ENCODE measurements around the gene MAU2. TPM values are rescaled to one million over a fixed set of nuclear protein-coding genes. Genes with fewer than 3 reads are reported as not detected.

Gene MAU2
- total and polyA plus RNA-seq, 2 experiments from 2014 or later = 18.9 to 62.2 TPM

- peak overlapping the region; percentile 100 for H3K4me3 ChIP-seq
- no peaks in the 10 kb centered on the region for H3K9me2 ChIP-seq (ENCODE audit: insufficient read depth)
- no peaks in the 10 kb centered on the region for H3K36me3 ChIP-seq (ENCODE audit: insufficient read depth)
- H3K4me2 ChIP-seq = peak overlapping the region; percentile 99
- peaks cover 53% of the 10 kb centered on the region for H3K4me1 Mint-ChIP-seq
- H3K27ac ChIP-seq (ENCODE audit: low read depth) = peak overlapping the region; percentile 95
- peak overlapping the region; percentile 95 for H3K4me3 Mint-ChIP-seq
- DNase-seq (ENCODE audit: low spot score) (peak; percentile 83), ATAC-seq (peak; percentile 26)
- no peaks in the 10 kb centered on the region for H3K9me3 Mint-ChIP-seq
- H3K36me3 Mint-ChIP-seq (ENCODE audit: low read depth) = no peaks in the 10 kb centered on the region; the same call in 2 of the 3 replicates
- H4K20me1 ChIP-seq (replicated peaks; ENCODE audit: insufficient read depth) = peaks cover 45% of the 10 kb centered on the region
- no peak overlapping the region for H2AFZ ChIP-seq
- peaks cover 24% of the 10 kb centered on the region for H3F3A ChIP-seq (replicated peaks; ENCODE audit: low read depth)
- no peaks in the 10 kb centered on the region for H3K27me3 ChIP-seq (ENCODE audit: insufficient read depth)
- H3K4me1 ChIP-seq (ENCODE audit: insufficient read depth) = peaks cover 46% of the 10 kb centered on the region
- TF ChIP-seq STAT1 (IDR thresholded peaks at IDR 0.05; ENCODE audit: unreplicated experiment) = no peak
- TF ChIP-seq REST (IDR thresholded peaks at IDR 0.05; ENCODE audit: unreplicated experiment) = no peak
- TF ChIP-seq ZNF114 (CRISPR knock-in tag; IDR thresholded peaks at IDR 0.05) = no peak
- no peak for TF ChIP-seq ZNF462 (CRISPR knock-in tag; IDR thresholded peaks at IDR 0.05)
- TF ChIP-seq EZH2phosphoT487 (IDR thresholded peaks at IDR 0.05; ENCODE audit: unreplicated experiment) = no peak
- no peak for TF ChIP-seq ZNF331 (CRISPR knock-in tag; IDR thresholded peaks at IDR 0.05; ENCODE audit: low read depth)
- TF ChIP-seq NANOG (IDR thresholded peaks at IDR 0.05; ENCODE audit: borderline replicate concordance) = no peak
- TF ChIP-seq POLR2AphosphoS5 (IDR thresholded peaks at IDR 0.05; ENCODE audit: low read depth) = no peak; the same call in 1 of the 2 replicates
- TF ChIP-seq JUNB (IDR thresholded peaks at IDR 0.05; ENCODE audit: unreplicated experiment) = no peak
- no peak for TF ChIP-seq EZH2 (IDR thresholded peaks at IDR 0.05; ENCODE audit: low read depth, unreplicated experiment)
- no peak for TF ChIP-seq ETS1 (IDR thresholded peaks at IDR 0.05)
- TF ChIP-seq CREB1 (CRISPR knock-in tag; IDR thresholded peaks at IDR 0.05; ENCODE audit: low read depth) = no peak
- no peak for TF ChIP-seq CTCF (conservative IDR thresholded peaks at IDR 0.05; ENCODE audit: low read depth in 2 of 2)
- peaks cover 19% of the 10 kb centered on the region for H3K27me3 Mint-ChIP-seq (ENCODE audit: insufficient read depth, low read depth, poor library complexity)
- peak overlapping the region; percentile 88 for H3K27ac Mint-ChIP-seq
- H3K79me2 ChIP-seq (replicated peaks; ENCODE audit: insufficient read depth) = peaks cover 72% of the 10 kb centered on the region
Observed at GRCh38 chr19:19405971-19406877, 85.6 kb downstream of the MAU2 start.
